GM12878 (cell line): ENCODE results near the gene SLC24A4. TPM values are rescaled to one million over a fixed set of nuclear protein-coding genes. Genes with fewer than 3 reads are reported as not detected.

ENCODE experiments used
- ATAC-seq: fragments of 200-7000 bp; cut with Tn5 transposase; 3 replicates; pipeline ENCODE4 v1.9.1; 2020; ENCODE audit warnings: mild to moderate bottlenecking, moderate library complexity
- BruUV-seq: library from RNA; stranded (reverse); fragments of 400-500 nt; replicated peaks from 2 replicates; lab custom pipeline; 2021; lab: Mats Ljungman, UMichigan
- CTCF ChIA-PET: fragments of 300-600 bp; sonication (Branson Sonifier 250); formaldehyde crosslinking; extraction: SDS; loops from one replicate; lab custom pipeline; 2021; ENCODE audit warnings: inconsistent platforms; lab: Yijun Ruan, JAX
- POLR2A ChIA-PET: fragments of 350-600 bp; formaldehyde crosslinking; extraction: SDS; loops from one replicate; lab custom pipeline; 2021; ENCODE audit warnings: inconsistent platforms; lab: Charles Lee
- RAD21 ChIA-PET: fragments of 300-600 bp; sonication (Branson Sonifier 250); formaldehyde crosslinking; loops from one replicate; lab custom pipeline; 2023; ENCODE audit warnings: antibody characterized with exemption; ENCODE audit not compliant: unreplicated experiment; lab: Charles Lee
- SMC1A ChIA-PET: fragments of 300-600 bp; sonication (Branson Sonifier 250); formaldehyde crosslinking; loops from one replicate; lab custom pipeline; 2023; ENCODE audit not compliant: unreplicated experiment, uncharacterized antibody; lab: Charles Lee
- DNase-seq: peaks from one replicate; pipeline ENCODE4 v3.0.0-alpha.2; 2011; ENCODE audit warnings: low read depth, low spot score
- FAIRE-seq: peaks from 3 replicates; lab custom pipeline; 2011; peaks lifted over from hg19 to GRCh38; lab: Jason Lieb, UNC
- H2AFZ ChIP-seq: 2 replicates; pipeline ENCODE4 v1.6.0; 2011; ENCODE audit warnings: low read depth, low read length, control low read depth; ENCODE audit not compliant: control insufficient read depth
- H3K27ac ChIP-seq: 2 replicates; pipeline ENCODE4 v1.5.1; 2011; ENCODE audit warnings: control low read depth; ENCODE audit not compliant: control insufficient read depth, insufficient read depth
- H3K27me3 ChIP-seq, 2 experiments: replicated peaks in 1 of 2; 2 replicates each; pipeline versions ENCODE4 v1.6.0 to v1.6.1; 2011; ENCODE audit warnings: low read length in 1 of 2; ENCODE audit not compliant: control insufficient read depth in 2 of 2, insufficient read depth in 2 of 2
- H3K36me3 ChIP-seq, 2 experiments: 2 replicates each; pipeline ENCODE4 v1.5.1; 2011; ENCODE audit warnings: low read length in 1 of 2; ENCODE audit not compliant: control insufficient read depth in 2 of 2, insufficient read depth in 2 of 2
- H3K4me1 ChIP-seq: 2 replicates; pipeline ENCODE4 v1.6.1; 2011; ENCODE audit warnings: mild to moderate bottlenecking, low read length, moderate library complexity, mixed read lengths; ENCODE audit not compliant: control insufficient read depth, insufficient read depth
- H3K4me2 ChIP-seq: 2 replicates; pipeline ENCODE4 v1.6.0; 2011; ENCODE audit warnings: control low read depth; ENCODE audit not compliant: control insufficient read depth, insufficient read depth
- H3K4me3 ChIP-seq: fragments of 200-600 bp; sonication (generic); 2 replicates; pipeline ENCODE4 v1.5.1; 2016
- H3K79me2 ChIP-seq: 2 replicates; pipeline ENCODE4 v1.6.0; 2011; ENCODE audit warnings: low read length; ENCODE audit not compliant: control insufficient read depth, insufficient read depth
- H3K9ac ChIP-seq: 2 replicates; pipeline ENCODE4 v1.8.0; 2011; ENCODE audit warnings: low read length, control low read depth, mixed read lengths; ENCODE audit not compliant: control insufficient read depth, insufficient read depth
- H3K9me3 ChIP-seq: replicated peaks from 3 replicates; pipeline ENCODE4 v1.5.1; 2011; ENCODE audit warnings: mild to moderate bottlenecking, low read length; ENCODE audit not compliant: control insufficient read depth, insufficient read depth
- H4K20me1 ChIP-seq: 2 replicates; pipeline ENCODE4 v1.6.0; 2011; ENCODE audit not compliant: control insufficient read depth, insufficient read depth
- CHD1 ChIP-seq: IDR thresholded peaks from 2 replicates; pipeline ENCODE4 v1.6.1; 2012; ENCODE audit warnings: low read depth, low read length, improper control_type of control experiment
- CTCF ChIP-seq, 3 experiments: IDR thresholded peaks in 2 of 3; conservative IDR thresholded peaks in 1 of 3; 2 replicates each; pipeline ENCODE4 v1.5.1; 2011; ENCODE audit warnings: low read depth in 3 of 3, low read length in 3 of 3, mild to moderate bottlenecking in 3 of 3, control low read depth in 2 of 3, moderate library complexity in 2 of 3, inconsistent platforms in 1 of 3, mixed read lengths in 1 of 3; ENCODE audit not compliant: control insufficient read depth in 2 of 3, insufficient read depth in 1 of 3; ENCODE audit errors: extremely low read depth in 1 of 3
- FOXM1 ChIP-seq: IDR thresholded peaks from 2 replicates; pipeline ENCODE4 v1.6.1; 2012; ENCODE audit warnings: low read depth, mild to moderate bottlenecking, inconsistent platforms, low read length, moderate library complexity
- IKZF1 ChIP-seq: fragments of 450-650 bp; conservative IDR thresholded peaks from 2 replicates; pipeline ENCODE4 v1.6.1; 2017; ENCODE audit warnings: antibody characterized with exemption, mild to moderate bottlenecking
- IRF5 ChIP-seq: fragments of 450-650 bp; IDR thresholded peaks from 2 replicates; pipeline ENCODE4 v1.6.1; 2017; ENCODE audit warnings: borderline replicate concordance
- KLF5 ChIP-seq: fragments of 450-650 bp; IDR thresholded peaks from 2 replicates; pipeline ENCODE4 v1.6.1; 2014; ENCODE audit warnings: mild to moderate bottlenecking; ENCODE audit not compliant: partially characterized antibody
- LARP7 ChIP-seq: fragments of 450-650 bp; IDR thresholded peaks from 2 replicates; pipeline ENCODE4 v1.6.1; 2017; ENCODE audit warnings: mild to moderate bottlenecking
- MYB ChIP-seq: fragments of 150-350 bp; IDR thresholded peaks from 2 replicates; pipeline ENCODE4 v1.6.1; 2014; ENCODE audit warnings: mild to moderate bottlenecking, low read depth, low read length, borderline replicate concordance
- PAX5 ChIP-seq: IDR thresholded peaks from 2 replicates; pipeline ENCODE4 v1.6.1; 2011; ENCODE audit warnings: low read depth, low read length, borderline replicate concordance
- POU2F2 ChIP-seq: IDR thresholded peaks from 3 replicates; pipeline ENCODE4 v1.6.1; 2011; ENCODE audit warnings: low read depth, mild to moderate bottlenecking, low read length, borderline replicate concordance
- STAT1 ChIP-seq: fragments of 450-650 bp; conservative IDR thresholded peaks from 2 replicates; pipeline ENCODE4 v1.6.1; 2014; ENCODE audit warnings: antibody characterized with exemption, mild to moderate bottlenecking
- ZBTB4 ChIP-seq: fragments of 450-650 bp; formaldehyde crosslinking; IDR thresholded peaks from 2 replicates; pipeline ENCODE4 v1.4.0; 2022; ENCODE audit warnings: mild to moderate bottlenecking, moderate library complexity
- WGBS: methylation state at CpG from one replicate; pipeline ENCODE4 v1.1.6; 2016; ENCODE audit warnings: low lambda C conversion rate; ENCODE audit not compliant: insufficient replicate concordance, insufficient coverage; ENCODE audit errors: missing lambda C conversion rate; 5-methylcytosine and 5-hydroxymethylcytosine counted together
- in situ Hi-C: fragments of 300-500 bp; cut with MboI; formaldehyde crosslinking; loops from 9 replicates; pipeline ENCODE4 v1.14.3; 2018; ENCODE audit warnings: mixed read lengths
- intact Hi-C: fragments of 100-400 bp; cut with micrococcal nuclease; formaldehyde crosslinking; loops from one replicate; pipeline ENCODE4 v1.14.2; 2022; ENCODE audit not compliant: unreplicated experiment
- polyA plus RNA-seq, 11 experiments: library from polyadenylated mRNA; depleted of rRNA in 4 of 11; unstranded in 6 of 11; stranded (reverse) in 5 of 11; fragments of >200 nt; fragmentation: Nextera tagmentation in 4 of 11; fragmentation: Illumina TruSeq in 1 of 11; extraction: Ambion mirVana in 4 of 11; extraction: Trizol in 1 of 11; gene quantifications; 1 replicate in 1 of 11; 2 replicates in 10 of 11; pipeline versions ENCODE4 v1.2.1 to v1.2.3, GENCODE V29; 2011 to 2016; ENCODE audit warnings: inconsistent platforms in 2 of 11, missing spikeins in 2 of 11, low read depth in 1 of 11
- total RNA-seq, 4 experiments: library from RNA; depleted of rRNA in 3 of 4; stranded (reverse); fragments of >200 nt in 3 of 4; fragmentation: Illumina TruSeq in 1 of 4; extraction: Trizol in 1 of 4; gene quantifications; 2 replicates each; pipeline versions ENCODE4 v1.2.1 to v1.2.3, GENCODE V29; 2013 to 2021

Gene SLC24A4
- total and polyA plus RNA-seq, 10 of the 15 experiments (the other 5 are each of a cell fraction or from before 2014, with no cell fraction given) = under 0.01 to 0.46 (median 0.04) TPM; not detected in 5

GRCh38 chr14:92462568-92462967, 139.6 kb downstream of the SLC24A4 start (continued):
- TF ChIP-seq KLF5 (no peak), FOXM1 (no peak)

DNA sequence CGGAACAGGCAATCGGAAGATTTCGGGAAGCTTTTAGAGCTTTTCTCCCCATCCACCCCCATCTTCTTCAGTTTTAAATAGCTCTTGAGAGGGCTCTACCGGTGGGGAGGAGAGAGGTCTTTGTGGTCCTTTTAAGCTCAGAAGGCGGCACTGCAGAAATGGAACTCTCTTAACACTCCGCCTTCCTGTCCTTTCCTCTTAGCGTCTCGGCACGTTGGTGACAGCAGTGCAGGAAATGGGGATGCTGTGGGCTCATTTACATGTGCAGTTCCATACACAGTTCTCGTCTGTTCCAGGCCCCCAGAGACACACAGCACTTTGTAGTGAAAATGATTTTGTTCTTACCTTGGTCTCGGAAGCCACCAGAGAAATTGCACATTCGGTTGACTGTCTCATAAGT, 140.2 kb downstream of the SLC24A4 start:
- in situ Hi-C loops (no loop called here), intact Hi-C loops (no loop called here)
- no peak overlapping the region for H2AFZ ChIP-seq
- H4K20me1 ChIP-seq = no peaks in the 10 kb centered on the region
- no peak overlapping the region for H3K4me3 ChIP-seq
- ATAC-seq = no peak
- H3K27me3 ChIP-seq = no peaks in the 10 kb centered on the region
- peaks cover 16% of the 10 kb centered on the region for H3K4me1 ChIP-seq
- no peak for DNase-seq
- ChIA-PET POLR2A (no interaction called here), CTCF (interaction anchor here (0.9 kb wide), 2 partner anchors 296 to 321 kb away, joined by 3 to 4 read pairs; no protein-coding TSS in a partner anchor), RAD21 (no interaction called here), SMC1A (no interaction called here)
- WGBS = 78% methylated on average over 12 of the region's 12 CpGs
- no TSS peak for BruUV-seq
- H3K27ac ChIP-seq = no peak overlapping the region
- H3K36me3 ChIP-seq = no peaks in the 10 kb centered on the region
- H3K9ac ChIP-seq = no peak overlapping the region
- H3K79me2 ChIP-seq = no peaks in the 10 kb centered on the region
- H3K9me3 ChIP-seq = peaks cover 7% of the 10 kb centered on the region; the same call in 2 of the 3 replicates
- TF ChIP-seq PAX5 = no peak
- TF ChIP-seq POU2F2 = no peak
- TF ChIP-seq IKZF1 = no peak
- TF ChIP-seq STAT1 = no peak
- TF ChIP-seq CHD1 = no peak
- TF ChIP-seq MYB = no peak
- no peak for TF ChIP-seq ZBTB4 (CRISPR knock-in tag)
- TF ChIP-seq CTCF (IDR thresholded peaks at IDR 0.05 in 2 of 3, conservative IDR thresholded peaks at IDR 0.05 in 1 of 3; ENCODE audit: control insufficient read depth in 2 of 3, extremely low read depth in 1 of 3, insufficient read depth in 1 of 3, low read depth in 3 of 3, low read length in 3 of 3) = no peak
- no peak for TF ChIP-seq KLF5
- no peak for TF ChIP-seq LARP7
- TF ChIP-seq IRF5 = no peak
- H3K4me2 ChIP-seq = no peak overlapping the region
- FAIRE-seq = no peak
